HCT116 (cell line): ENCODE results near the gene ZNF536. TPM values are rescaled to one million over a fixed set of nuclear protein-coding genes. Genes with fewer than 3 reads are reported as not detected.

Experiments used
- ATAC-seq: fragments of 200-7000 bp; cut with Tn5 transposase; 2 replicates; pipeline ENCODE4 v1.9.1; 2020; ENCODE audit warnings: mild to moderate bottlenecking, moderate library complexity
- BruUV-seq: library from RNA; stranded (reverse); fragments of 400-500 nt; replicated peaks from 2 replicates; lab custom pipeline; 2021; lab: Mats Ljungman, UMichigan
- CTCF ChIA-PET: fragments of 300-600 bp; sonication (Branson Sonifier 250); formaldehyde crosslinking; loops from one replicate; lab custom pipeline; 2021; ENCODE audit warnings: antibody characterized with exemption; lab: Charles Lee
- POLR2A ChIA-PET: fragments of 300-600, 350-600 bp; sonication (Branson Sonifier 250); formaldehyde crosslinking; loops from one replicate; lab custom pipeline; 2021; ENCODE audit warnings: antibody characterized with exemption; lab: Charles Lee
- RAD21 ChIA-PET, 2 experiments: fragments of 300-600 bp; sonication (Branson Sonifier 250); formaldehyde crosslinking; loops; one replicate each; lab custom pipeline; 2023; ENCODE audit warnings: low total read pairs in 2 of 2; ENCODE audit not compliant: uncharacterized antibody in 2 of 2, unreplicated experiment in 2 of 2, low non-redundant PET in 1 of 2; lab: Charles Lee
- DNase-seq: peaks from one replicate; pipeline ENCODE4 v3.0.0-alpha.2; 2010; ENCODE audit warnings: low read depth, low spot score
- H2AFZ ChIP-seq: fragments of 200-600 bp; shearing (Covaris generic), sonication (generic); 2 replicates; pipeline ENCODE4 v1.6.1; 2017; ENCODE audit warnings: low read depth, mixed run types, mixed read lengths, antibody characterized with exemption, low read length; ENCODE audit not compliant: poor library complexity, severe bottlenecking
- H3K27ac ChIP-seq: 2 replicates; pipeline ENCODE4 v1.5.1; 2012; ENCODE audit warnings: low read depth, low read length
- H3K27me3 ChIP-seq: fragments of 200-600 bp; sonication (generic); 2 replicates; pipeline ENCODE4 v1.6.1; 2016; ENCODE audit warnings: mixed run types, low read length, mixed read lengths; ENCODE audit not compliant: insufficient read depth
- H3K36me3 ChIP-seq, 2 experiments: fragments of 200-500 bp in 1 of 2; fragments of 200-600 bp in 1 of 2; sonication (Bioruptor generic) in 1 of 2; sonication (generic) in 1 of 2; 2 replicates each; pipeline versions ENCODE4 v1.5.1 to v1.6.1; 2014 to 2016; ENCODE audit warnings: low read length in 2 of 2, inconsistent platforms in 1 of 2, mixed read lengths in 1 of 2, mixed run types in 1 of 2; ENCODE audit not compliant: insufficient read depth in 2 of 2, control insufficient read depth in 1 of 2
- H3K4me1 ChIP-seq, 2 experiments: fragments of 200-600 bp in 1 of 2; sonication (generic) in 1 of 2; 2 replicates each; pipeline versions ENCODE4 v1.5.1 to v1.6.1; 2012 to 2017; ENCODE audit warnings: low read length in 2 of 2, inconsistent platforms in 1 of 2, mild to moderate bottlenecking in 1 of 2, mixed read lengths in 1 of 2, mixed run types in 1 of 2, moderate library complexity in 1 of 2; ENCODE audit not compliant: insufficient read depth in 2 of 2, control insufficient read depth in 1 of 2
- H3K4me2 ChIP-seq: fragments of 200-600 bp; sonication (generic); 2 replicates; pipeline ENCODE4 v1.6.1; 2017; ENCODE audit warnings: mixed run types, low read length, mixed read lengths
- H3K4me3 ChIP-seq, 2 experiments: fragments of 200-600 bp in 1 of 2; sonication (generic) in 1 of 2; replicated peaks in 1 of 2; 2 replicates each; pipeline ENCODE4 v1.5.1; 2011 to 2016; ENCODE audit warnings: low read length in 2 of 2, control low read depth in 1 of 2, low read depth in 1 of 2, mild to moderate bottlenecking in 1 of 2, mixed read lengths in 1 of 2, mixed run types in 1 of 2
- H3K79me2 ChIP-seq: fragments of 200-600 bp; sonication (generic); 2 replicates; pipeline ENCODE4 v1.6.1; 2017; ENCODE audit warnings: mild to moderate bottlenecking, mixed run types, low read length, moderate library complexity, mixed read lengths; ENCODE audit not compliant: insufficient read depth
- H3K9ac ChIP-seq: fragments of 200-600 bp; sonication (generic); 2 replicates; pipeline ENCODE4 v1.6.1; 2016; ENCODE audit warnings: low read length, mixed read lengths
- H3K9me2 ChIP-seq: fragments of 200-600 bp; sonication (generic), shearing (Covaris generic); 2 replicates; pipeline ENCODE4 v1.6.1; 2017; ENCODE audit warnings: mixed run types, mild to moderate bottlenecking, moderate library complexity; ENCODE audit not compliant: insufficient read depth
- H3K9me3 ChIP-seq, 2 experiments: fragments of 200-500 bp in 1 of 2; fragments of 200-600 bp in 1 of 2; sonication (Bioruptor generic) in 1 of 2; sonication (generic) in 1 of 2; 2 replicates each; pipeline ENCODE4 v1.6.1; 2014 to 2017; ENCODE audit warnings: low read length in 2 of 2, mixed read lengths in 2 of 2, inconsistent platforms in 1 of 2, low read depth in 1 of 2, mild to moderate bottlenecking in 1 of 2, mixed run types in 1 of 2, moderate library complexity in 1 of 2; ENCODE audit not compliant: control insufficient read depth in 1 of 2, insufficient read depth in 1 of 2
- H4K20me1 ChIP-seq: fragments of 200-600 bp; sonication (generic), shearing (Covaris generic); 2 replicates; pipeline ENCODE4 v1.6.1; 2017; ENCODE audit warnings: mixed run types, mild to moderate bottlenecking, moderate library complexity; ENCODE audit not compliant: insufficient read depth
- CEBPB ChIP-seq: IDR thresholded peaks from 2 replicates; pipeline ENCODE4 v1.6.1; 2012; ENCODE audit warnings: low read depth
- CTCF ChIP-seq, 3 experiments: fragments of 200-600 bp in 1 of 3; sonication (generic) in 1 of 3; IDR thresholded peaks in 2 of 3; conservative IDR thresholded peaks in 1 of 3; 2 replicates each; pipeline ENCODE4 v1.5.1; 2012 to 2017; ENCODE audit warnings: low read depth in 2 of 3, low read length in 2 of 3, antibody characterized with exemption in 1 of 3, borderline replicate concordance in 1 of 3, control low read depth in 1 of 3, mild to moderate bottlenecking in 1 of 3, mixed read lengths in 1 of 3, mixed run types in 1 of 3, moderate library complexity in 1 of 3; ENCODE audit not compliant: insufficient read depth in 1 of 3
- EGR1 ChIP-seq: IDR thresholded peaks from 2 replicates; pipeline ENCODE4 v1.6.1; 2012; ENCODE audit warnings: low read depth
- ELF1 ChIP-seq: IDR thresholded peaks from 2 replicates; pipeline ENCODE4 v1.6.1; 2012; ENCODE audit warnings: low read depth, borderline replicate concordance
- EZH2 ChIP-seq: fragments of 200-600 bp; sonication (generic); IDR thresholded peaks from 2 replicates; pipeline ENCODE4 v1.6.1; 2017; ENCODE audit warnings: antibody characterized with exemption, mixed run types
- EZH2phosphoT487 ChIP-seq: fragments of 200-600 bp; IDR thresholded peaks from 2 replicates; pipeline ENCODE4 v1.6.1; 2018; ENCODE audit warnings: antibody characterized with exemption, borderline replicate concordance
- POLR2A ChIP-seq: IDR thresholded peaks from 2 replicates; pipeline ENCODE4 v1.7.0; 2011; ENCODE audit warnings: borderline replicate concordance; ENCODE audit not compliant: insufficient read depth, insufficient read length; ENCODE audit errors: extremely low read depth
- POLR2AphosphoS5 ChIP-seq: IDR thresholded peaks from 2 replicates; pipeline ENCODE4 v1.6.1; 2011; ENCODE audit warnings: mild to moderate bottlenecking, low read depth, low read length, moderate library complexity
- REST ChIP-seq: IDR thresholded peaks from 2 replicates; pipeline ENCODE4 v1.6.1; 2012; ENCODE audit warnings: low read depth
- SP1 ChIP-seq: IDR thresholded peaks from 2 replicates; pipeline ENCODE4 v1.6.1; 2012; ENCODE audit warnings: low read depth
- TCF7L2 ChIP-seq: IDR thresholded peaks from 2 replicates; pipeline ENCODE4 v1.7.0; 2011; ENCODE audit warnings: borderline replicate concordance, inconsistent platforms; ENCODE audit not compliant: insufficient read depth, insufficient read length; ENCODE audit errors: extremely low read depth
- ZNF274 ChIP-seq: fragments of 200-500 bp; sonication (Bioruptor generic); IDR thresholded peaks from 2 replicates; pipeline ENCODE4 v1.6.1; 2014; ENCODE audit warnings: mild to moderate bottlenecking, low read depth, low read length, inconsistent platforms
- intact Hi-C: fragments of 100-400 bp; cut with micrococcal nuclease; formaldehyde crosslinking; loops from 2 replicates; pipeline ENCODE4 v1.10.0; 2022
- total RNA-seq: library from RNA; stranded (reverse); gene quantifications from one replicate; pipeline ENCODE4 v1.2.1, GENCODE V29; 2021; ENCODE audit not compliant: unreplicated experiment
- TF ChIP-seq, protein P1 (sequence below): IDR thresholded peaks from 2 replicates; pipeline ENCODE4 v1.6.1; 2012
- TF ChIP-seq, protein P2 (sequence below): IDR thresholded peaks from 2 replicates; pipeline ENCODE4 v1.6.1; 2011; ENCODE audit warnings: mild to moderate bottlenecking, low read length, moderate library complexity; ENCODE audit not compliant: insufficient replicate concordance; ENCODE audit errors: extremely low read depth

ZNF536 gene
- total RNA-seq, 1 experiment from 2014 or later: not detected

GRCh38 chr19:30469774-30470173 lies 97.6 kb downstream of the ZNF536 start:
- Histone ChIP-seq H3K27ac (no peak overlapping the region), H3K4me1 (no peaks in the 10 kb centered on the region), H3K9ac (no peak overlapping the region), H4K20me1 (no peaks in the 10 kb centered on the region), H3K4me3 (no peak overlapping the region), H3K27me3 (peaks cover 16% of the 10 kb centered on the region), H3K4me2 (no peak overlapping the region), H3K9me3 (no peaks in the 10 kb centered on the region), H2AFZ (no peak overlapping the region), H3K36me3 (no peaks in the 10 kb centered on the region), H3K9me2 (no peaks in the 10 kb centered on the region), H3K79me2 (no peaks in the 10 kb centered on the region)
- ChIA-PET CTCF (no interaction called here), RAD21 (no interaction called here), POLR2A (no interaction called here)
- no peak for TF ChIP-seq CTCF (IDR thresholded peaks at IDR 0.05 in 2 of 3, conservative IDR thresholded peaks at IDR 0.05 in 1 of 3; ENCODE audit: borderline replicate concordance in 1 of 3, insufficient read depth in 1 of 3, low read depth in 2 of 3, low read length in 2 of 3)
- TF ChIP-seq POLR2AphosphoS5: no peak
- no peak for TF ChIP-seq REST
- TF ChIP-seq SP1: no peak
- TF ChIP-seq EZH2: no peak
- no peak for TF ChIP-seq CEBPB
- TF ChIP-seq ELF1: no peak
- no peak for TF ChIP-seq TCF7L2
- TF ChIP-seq, protein P1, sequence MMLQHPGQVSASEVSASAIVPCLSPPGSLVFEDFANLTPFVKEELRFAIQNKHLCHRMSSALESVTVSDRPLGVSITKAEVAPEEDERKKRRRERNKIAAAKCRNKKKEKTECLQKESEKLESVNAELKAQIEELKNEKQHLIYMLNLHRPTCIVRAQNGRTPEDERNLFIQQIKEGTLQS: no peak
- TF ChIP-seq ZNF274: no peak
- no peak for TF ChIP-seq EZH2phosphoT487
- no peak for TF ChIP-seq EGR1
- TF ChIP-seq, protein P2, sequence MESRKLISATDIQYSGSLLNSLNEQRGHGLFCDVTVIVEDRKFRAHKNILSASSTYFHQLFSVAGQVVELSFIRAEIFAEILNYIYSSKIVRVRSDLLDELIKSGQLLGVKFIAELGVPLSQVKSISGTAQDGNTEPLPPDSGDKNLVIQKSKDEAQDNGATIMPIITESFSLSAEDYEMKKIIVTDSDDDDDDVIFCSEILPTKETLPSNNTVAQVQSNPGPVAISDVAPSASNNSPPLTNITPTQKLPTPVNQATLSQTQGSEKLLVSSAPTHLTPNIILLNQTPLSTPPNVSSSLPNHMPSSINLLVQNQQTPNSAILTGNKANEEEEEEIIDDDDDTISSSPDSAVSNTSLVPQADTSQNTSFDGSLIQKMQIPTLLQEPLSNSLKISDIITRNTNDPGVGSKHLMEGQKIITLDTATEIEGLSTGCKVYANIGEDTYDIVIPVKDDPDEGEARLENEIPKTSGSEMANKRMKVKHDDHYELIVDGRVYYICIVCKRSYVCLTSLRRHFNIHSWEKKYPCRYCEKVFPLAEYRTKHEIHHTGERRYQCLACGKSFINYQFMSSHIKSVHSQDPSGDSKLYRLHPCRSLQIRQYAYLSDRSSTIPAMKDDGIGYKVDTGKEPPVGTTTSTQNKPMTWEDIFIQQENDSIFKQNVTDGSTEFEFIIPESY: no peak
- no peak for TF ChIP-seq POLR2A
- intact Hi-C loops: no loop called here
- ATAC-seq (no peak), DNase-seq (no peak)
- BruUV-seq: no TSS peak
